Spinal cord (tissue), 10 donors: ENCODE results near the gene PARL. TPM values are rescaled to one million over a fixed set of nuclear protein-coding genes. Genes with fewer than 3 reads are reported as not detected.

Source experiments
- DNase-seq, 6 donors: peaks; one replicate each; pipeline versions ENCODE4 v3.0.0 to v3.0.0-alpha.2; 2013 to 2015; ENCODE audit warnings: low spot score in 6 of 6, low read depth in 4 of 6
- H3K27ac ChIP-seq: one replicate; pipeline ENCODE4 v1.5.1; 2013; ENCODE audit warnings: low read depth, low read length, control low read depth
- H3K27me3 ChIP-seq: one replicate; pipeline ENCODE4 v1.6.1; 2013; ENCODE audit warnings: low read length; ENCODE audit not compliant: control insufficient read depth, insufficient read depth
- H3K36me3 ChIP-seq: one replicate; pipeline ENCODE4 v1.6.1; 2013; ENCODE audit warnings: low read length; ENCODE audit not compliant: control insufficient read depth, insufficient read depth
- H3K4me1 ChIP-seq: one replicate; pipeline ENCODE4 v1.6.1; 2013; ENCODE audit warnings: low read length; ENCODE audit not compliant: control insufficient read depth, insufficient read depth
- H3K4me3 ChIP-seq: one replicate; pipeline ENCODE4 v1.5.1; 2013; ENCODE audit warnings: low read depth, low read length, control low read depth
- H3K9me3 ChIP-seq: one replicate; pipeline ENCODE4 v1.6.1; 2013; ENCODE audit warnings: low read length; ENCODE audit not compliant: control insufficient read depth, insufficient read depth
- WGBS: methylation state at CpG from one replicate; pipeline ENCODE4 v1.1.5; 2013; ENCODE audit warnings: missing lambda C conversion rate; ENCODE audit not compliant: insufficient coverage; 5-methylcytosine and 5-hydroxymethylcytosine counted together
- polyA plus RNA-seq, 2 donors: library from polyadenylated mRNA; unstranded; fragments of 120-200 nt; gene quantifications; one replicate each; pipeline ENCODE4 v1.2.1, GENCODE V29; 2013; ENCODE audit not compliant: insufficient read length in 2 of 2
- total RNA-seq, 2 donors: library from RNA; depleted of rRNA in 1 of 2; stranded (reverse); fragments of 120-200 nt in 1 of 2; fragments of >200 nt in 1 of 2; gene quantifications; one replicate each; pipeline versions ENCODE4 v1.2.3 to v1.2.4, GENCODE V29; 2013 to 2014
- donor health status: healthy.

Gene PARL
- total and polyA plus RNA-seq, 4 donors: 22.6 to 46.6 (median 41.9) TPM

DNA sequence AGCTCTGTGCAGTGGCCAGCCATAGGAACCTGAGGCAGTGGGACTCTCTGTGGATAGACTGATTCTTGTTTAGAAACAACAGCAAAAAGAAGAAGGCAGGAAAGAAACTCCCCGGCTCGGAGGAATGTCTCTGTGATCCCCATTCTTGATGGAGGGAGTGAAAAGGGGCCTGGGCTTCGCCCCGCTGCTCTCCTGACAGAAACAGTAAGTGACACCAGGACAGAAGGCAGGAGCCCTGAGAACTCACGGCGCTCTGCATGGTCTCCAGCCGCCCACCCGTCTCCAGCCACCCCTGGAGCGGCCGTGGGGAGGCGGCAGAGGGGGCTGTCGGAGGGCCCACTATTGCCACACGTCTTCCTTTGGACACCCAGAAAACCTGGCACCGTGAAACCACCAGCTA, 35.7 kb upstream of the PARL start:
- WGBS: 93% methylated on average over 8 of the region's 14 CpGs
- H3K9me3 ChIP-seq: no peaks in the 10 kb centered on the region
- peaks cover 42% of the 10 kb centered on the region for H3K36me3 ChIP-seq
- no peak overlapping the region for H3K4me3 ChIP-seq
- DNase-seq: no peak
- H3K27ac ChIP-seq: no peak overlapping the region
- H3K27me3 ChIP-seq: no peaks in the 10 kb centered on the region
- no peaks in the 10 kb centered on the region for H3K4me1 ChIP-seq

DNA sequence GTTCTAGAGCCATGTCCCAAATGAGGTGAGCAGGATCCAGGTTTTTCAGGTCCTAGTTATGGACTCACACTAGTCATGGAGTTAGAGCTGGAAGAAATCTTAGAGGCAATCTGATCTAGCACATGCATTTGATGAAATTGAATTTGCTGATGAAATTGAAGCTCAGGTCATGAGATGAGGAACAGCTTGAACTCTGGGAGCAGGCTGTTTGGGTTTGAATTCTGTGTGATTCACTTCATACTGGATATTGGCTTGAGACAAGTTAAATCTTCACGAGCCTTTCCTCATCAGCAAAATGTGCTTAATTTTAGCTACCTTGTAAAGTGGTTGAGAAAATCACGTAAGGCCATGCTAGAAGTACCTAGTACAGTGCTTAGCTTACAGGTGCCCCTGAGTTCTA, 33.5 kb upstream of the PARL start:
- DNase-seq: no peak
- no peaks in the 10 kb centered on the region for H3K4me1 ChIP-seq
- H3K4me3 ChIP-seq: no peak overlapping the region
- peaks cover 29% of the 10 kb centered on the region for H3K36me3 ChIP-seq
- H3K9me3 ChIP-seq: no peaks in the 10 kb centered on the region
- H3K27ac ChIP-seq: no peak overlapping the region
- H3K27me3 ChIP-seq: no peaks in the 10 kb centered on the region
- 83% methylated on average over 2 of the region's 2 CpGs for WGBS

DNA sequence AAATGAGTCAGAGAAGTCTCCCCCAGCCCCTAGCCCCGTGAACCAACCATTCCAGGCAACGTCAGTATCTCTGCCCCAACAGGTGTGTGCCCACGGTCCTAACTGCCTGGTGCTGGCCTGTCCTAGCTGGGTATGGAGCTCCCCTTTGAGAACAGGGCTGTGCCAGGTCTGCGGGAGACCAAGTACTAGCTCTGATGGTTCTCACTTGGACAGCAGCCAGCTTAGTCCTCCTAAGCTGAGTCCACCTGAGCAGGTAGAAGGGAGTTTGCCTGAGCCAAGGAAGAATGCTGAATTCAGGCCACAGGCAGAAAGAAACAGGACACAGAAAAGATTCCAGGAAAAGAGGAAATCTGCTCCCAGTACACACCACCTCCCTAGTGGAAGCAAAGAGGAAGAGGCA, 33.1 kb upstream of the PARL start:
- no peaks in the 10 kb centered on the region for H3K4me1 ChIP-seq
- no peak overlapping the region for H3K4me3 ChIP-seq
- H3K27ac ChIP-seq: no peak overlapping the region
- H3K9me3 ChIP-seq: no peaks in the 10 kb centered on the region
- DNase-seq: no peak
- H3K36me3 ChIP-seq: peaks cover 28% of the 10 kb centered on the region
- 81% methylated on average over 3 of the region's 4 CpGs for WGBS
- H3K27me3 ChIP-seq: no peaks in the 10 kb centered on the region

DNA sequence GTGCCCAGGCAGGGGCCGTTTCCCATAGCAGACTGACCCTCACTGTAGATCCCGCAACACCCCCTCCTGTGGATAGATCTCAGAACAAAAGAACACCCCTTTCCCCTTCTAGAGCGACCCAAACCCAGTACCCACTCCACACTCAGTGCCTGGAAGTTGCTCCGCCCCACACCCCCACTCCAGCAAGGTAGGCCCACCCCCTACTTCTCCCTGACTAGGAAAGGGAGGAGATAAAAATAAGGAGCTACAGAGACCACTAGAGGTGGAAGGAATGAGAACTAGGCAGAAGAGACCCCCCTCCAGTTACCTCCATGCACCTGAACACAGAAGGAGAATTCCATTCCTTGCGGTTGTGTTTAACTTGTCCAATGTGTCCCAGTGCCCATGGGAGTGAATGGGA, 30.2 kb upstream of the PARL start:
- no peak for DNase-seq
- H3K4me1 ChIP-seq: no peaks in the 10 kb centered on the region
- H3K36me3 ChIP-seq: peaks cover 7% of the 10 kb centered on the region
- no peak overlapping the region for H3K4me3 ChIP-seq
- H3K27me3 ChIP-seq: no peaks in the 10 kb centered on the region
- H3K27ac ChIP-seq: no peak overlapping the region
- 67% methylated on average over 4 of the region's 5 CpGs for WGBS
- no peaks in the 10 kb centered on the region for H3K9me3 ChIP-seq

DNA sequence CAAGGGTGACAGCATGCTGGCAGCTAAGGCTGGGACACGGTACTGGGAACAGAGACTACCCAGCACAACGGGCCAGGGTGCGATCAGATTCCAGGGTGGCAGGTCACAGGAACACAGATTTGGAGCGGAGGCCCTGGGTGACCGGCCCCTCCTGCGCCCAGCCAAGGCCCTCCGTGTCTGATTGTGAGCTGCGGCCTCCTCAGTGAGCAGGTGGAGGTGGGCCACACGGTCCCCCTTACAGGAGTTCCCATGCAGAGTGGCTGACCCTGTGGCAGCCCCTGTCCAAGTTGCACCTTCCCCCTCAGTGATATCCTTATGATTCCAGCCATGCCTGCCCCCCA, 28.9 kb upstream of the PARL start:
- no peak overlapping the region for H3K27ac ChIP-seq
- no peaks in the 10 kb centered on the region for H3K4me1 ChIP-seq
- H3K9me3 ChIP-seq: no peaks in the 10 kb centered on the region
- no peak for DNase-seq
- H3K27me3 ChIP-seq: no peaks in the 10 kb centered on the region
- no peak overlapping the region for H3K4me3 ChIP-seq
- H3K36me3 ChIP-seq: no peaks in the 10 kb centered on the region
- WGBS: 76% methylated on average over 9 of the region's 9 CpGs

DNA sequence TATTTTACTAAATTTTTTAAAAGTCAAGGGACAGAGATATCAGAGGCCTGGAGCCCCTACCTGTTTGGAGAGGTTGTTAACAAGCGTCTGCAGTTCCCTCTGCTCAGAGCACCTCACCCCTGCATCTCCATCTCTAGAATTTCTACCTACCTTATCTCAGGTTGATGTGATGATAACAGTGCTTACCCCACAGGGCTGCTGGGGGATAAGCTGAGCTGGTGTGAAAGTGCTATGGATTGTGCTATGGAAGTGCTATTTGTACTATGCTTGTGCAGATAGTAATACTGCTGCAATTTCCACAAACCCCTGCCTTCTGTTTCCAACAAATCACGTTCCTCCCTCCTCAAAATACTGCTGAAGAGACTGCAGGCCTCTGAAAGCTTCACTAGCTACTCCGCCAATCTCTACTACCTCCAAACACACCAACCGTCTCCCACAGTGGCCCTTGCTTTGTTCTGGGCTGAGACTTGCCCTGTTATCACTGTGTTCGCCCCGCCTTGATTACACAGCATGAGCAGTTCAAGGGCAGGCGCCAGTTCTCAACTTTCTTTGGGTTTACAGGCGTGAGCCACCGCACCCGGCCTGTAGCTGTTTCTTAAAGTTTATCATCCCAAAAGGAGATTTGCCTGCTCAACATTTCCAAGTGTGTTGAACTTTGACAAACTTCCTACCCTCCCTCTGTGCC, 28.4 kb upstream of the PARL start:
- WGBS: 75% methylated on average over 9 of the region's 10 CpGs

DNA sequence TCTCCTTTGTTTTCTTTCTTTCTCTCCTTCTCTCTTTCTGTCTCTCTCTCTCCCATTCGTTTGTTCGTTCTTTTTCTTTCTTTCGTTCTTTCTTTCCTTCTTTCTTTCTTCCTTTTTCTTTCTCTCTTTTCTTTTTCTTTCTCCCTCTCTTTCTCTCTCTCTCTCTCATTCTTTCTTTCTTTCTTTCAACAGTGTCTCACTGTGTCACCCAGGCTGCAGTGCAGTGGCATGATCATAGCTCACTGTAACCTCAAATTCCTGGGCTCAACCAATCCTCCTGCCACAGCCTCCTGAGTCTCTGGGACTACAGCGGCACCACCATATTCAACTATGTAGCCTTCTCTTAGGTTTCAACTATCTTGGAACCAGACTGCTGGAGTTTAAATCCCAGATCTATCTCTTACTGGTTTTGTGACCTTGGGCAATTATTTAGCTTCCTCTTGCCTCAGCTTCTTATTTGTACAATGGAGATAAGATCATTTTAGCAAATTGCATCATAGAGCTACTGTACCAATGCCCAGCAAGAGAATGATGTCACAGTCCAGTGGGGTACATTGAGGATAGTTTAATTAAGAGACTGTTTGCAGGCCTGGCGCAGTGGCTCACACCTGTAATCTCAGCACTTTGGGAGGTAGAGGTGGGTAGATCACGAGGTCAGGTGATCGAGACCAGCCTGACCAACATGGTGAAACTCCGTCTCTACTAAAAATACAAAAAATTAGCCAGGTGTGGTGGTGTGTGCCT, 27.3 kb upstream of the PARL start:
- no peaks in the 10 kb centered on the region for H3K9me3 ChIP-seq
- H3K27ac ChIP-seq: no peak overlapping the region
- H3K4me1 ChIP-seq: no peaks in the 10 kb centered on the region
- DNase-seq: no peak
- H3K36me3 ChIP-seq: no peaks in the 10 kb centered on the region
- H3K27me3 ChIP-seq: no peaks in the 10 kb centered on the region
- H3K4me3 ChIP-seq: no peak overlapping the region
- 95% methylated on average over 4 of the region's 8 CpGs for WGBS

More for the DNA sequence above, 28.4 kb upstream of the PARL start:
- Histone ChIP-seq H3K4me3 (no peak overlapping the region), H3K36me3 (no peaks in the 10 kb centered on the region), H3K4me1 (no peaks in the 10 kb centered on the region), H3K9me3 (no peaks in the 10 kb centered on the region), H3K27ac (no peak overlapping the region), H3K27me3 (no peaks in the 10 kb centered on the region)
- no peak for DNase-seq

DNA sequence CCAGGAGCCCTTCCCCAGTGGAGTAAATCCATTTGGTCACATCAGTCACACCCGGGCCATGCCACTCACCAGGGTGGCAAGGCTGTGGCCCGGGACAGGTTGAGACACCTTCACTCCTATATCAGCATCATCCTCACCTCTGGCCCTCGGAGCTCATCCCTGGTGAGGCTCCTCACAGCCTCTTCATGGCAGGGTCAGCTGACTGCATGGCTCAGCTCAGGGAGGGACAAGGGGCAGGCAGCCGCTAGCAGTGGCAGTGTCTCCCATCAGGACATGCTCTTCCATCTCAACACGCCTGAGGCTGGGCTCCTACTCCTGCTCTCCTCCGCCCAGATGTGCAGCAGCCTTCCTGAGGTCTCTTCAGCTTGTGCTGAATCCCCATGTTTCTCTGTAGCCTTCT, 26.4 kb upstream of the PARL start:
- H3K27ac ChIP-seq: no peak overlapping the region
- H3K27me3 ChIP-seq: no peaks in the 10 kb centered on the region
- no peaks in the 10 kb centered on the region for H3K9me3 ChIP-seq
- no peak for DNase-seq
- no peak overlapping the region for H3K4me3 ChIP-seq
- no peaks in the 10 kb centered on the region for H3K36me3 ChIP-seq
- 79% methylated on average over 6 of the region's 6 CpGs for WGBS
- H3K4me1 ChIP-seq: no peaks in the 10 kb centered on the region

DNA sequence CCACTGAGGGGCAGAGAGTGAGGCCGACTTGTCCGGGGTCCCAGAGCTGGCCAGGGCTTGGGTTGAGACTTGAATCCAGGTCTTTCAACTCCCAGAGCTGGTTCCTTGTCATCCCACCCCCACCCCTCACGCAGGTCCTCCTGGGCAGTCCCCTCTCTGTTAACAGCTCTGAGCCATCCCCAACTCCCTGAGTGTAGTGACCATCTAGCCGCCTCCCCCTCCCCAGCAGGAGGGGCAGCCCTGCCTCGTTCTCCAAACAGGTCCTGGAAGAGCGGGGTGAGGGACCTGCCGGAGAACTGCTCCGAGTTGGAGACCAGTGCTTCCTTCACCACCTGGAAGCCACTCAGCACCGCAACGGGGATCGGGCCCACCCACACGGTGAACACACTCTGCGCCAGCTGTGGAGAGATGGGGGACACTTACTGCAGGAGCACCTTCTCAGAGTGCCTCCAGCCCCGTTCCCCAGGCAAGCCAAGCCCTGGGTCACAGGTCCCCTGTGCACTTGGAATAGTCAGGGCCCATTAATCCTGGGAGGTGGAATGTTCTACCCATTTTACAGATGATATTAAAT, 24.4 kb upstream of the PARL start:
- Histone ChIP-seq H3K9me3 (no peaks in the 10 kb centered on the region), H3K36me3 (no peaks in the 10 kb centered on the region), H3K27ac (no peak overlapping the region), H3K27me3 (no peaks in the 10 kb centered on the region), H3K4me1 (no peaks in the 10 kb centered on the region), H3K4me3 (no peak overlapping the region)
- WGBS: 76% methylated on average over 13 of the region's 14 CpGs
- no peak for DNase-seq

DNA sequence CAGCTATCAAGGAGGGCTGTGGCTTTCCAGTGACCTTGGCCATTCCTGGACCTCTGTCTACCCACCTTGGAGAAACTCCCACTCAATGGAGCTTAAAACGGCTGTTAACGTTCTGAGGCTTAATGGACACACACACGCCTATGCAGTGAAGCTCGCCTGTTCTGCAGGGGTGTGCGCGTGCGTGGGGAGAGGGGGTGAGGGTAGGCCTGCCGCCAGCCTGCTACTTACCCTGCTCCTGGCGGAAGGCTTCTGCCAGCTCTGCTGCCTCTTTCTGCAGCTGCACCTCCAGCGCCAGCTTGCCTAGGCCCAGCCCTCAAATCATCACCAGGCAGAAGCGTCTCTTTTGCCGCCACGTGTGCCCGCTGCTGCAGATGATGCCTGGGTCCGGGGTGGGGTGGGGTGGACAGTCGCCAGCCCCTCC, 23.2 kb upstream of the PARL start:
- 74% methylated on average over 13 of the region's 16 CpGs for WGBS
- Histone ChIP-seq H3K9me3 (no peaks in the 10 kb centered on the region), H3K27me3 (no peaks in the 10 kb centered on the region), H3K36me3 (no peaks in the 10 kb centered on the region), H3K4me3 (no peak overlapping the region), H3K4me1 (no peaks in the 10 kb centered on the region), H3K27ac (no peak overlapping the region)
- peak in 1 of 6 donors; percentile 6 for DNase-seq
